GM18519 (cell line): ENCODE results near the gene CTNNB1.

Source experiments
- ATAC-seq: cut with Tn5 transposase; IDR thresholded peaks from one replicate; pipeline ENCODE4 v1.9.1; 2021; ENCODE audit warnings: mild to moderate bottlenecking, moderate library complexity; ENCODE audit not compliant: unreplicated experiment, low FRiP score

CTNNB1 gene

DNA sequence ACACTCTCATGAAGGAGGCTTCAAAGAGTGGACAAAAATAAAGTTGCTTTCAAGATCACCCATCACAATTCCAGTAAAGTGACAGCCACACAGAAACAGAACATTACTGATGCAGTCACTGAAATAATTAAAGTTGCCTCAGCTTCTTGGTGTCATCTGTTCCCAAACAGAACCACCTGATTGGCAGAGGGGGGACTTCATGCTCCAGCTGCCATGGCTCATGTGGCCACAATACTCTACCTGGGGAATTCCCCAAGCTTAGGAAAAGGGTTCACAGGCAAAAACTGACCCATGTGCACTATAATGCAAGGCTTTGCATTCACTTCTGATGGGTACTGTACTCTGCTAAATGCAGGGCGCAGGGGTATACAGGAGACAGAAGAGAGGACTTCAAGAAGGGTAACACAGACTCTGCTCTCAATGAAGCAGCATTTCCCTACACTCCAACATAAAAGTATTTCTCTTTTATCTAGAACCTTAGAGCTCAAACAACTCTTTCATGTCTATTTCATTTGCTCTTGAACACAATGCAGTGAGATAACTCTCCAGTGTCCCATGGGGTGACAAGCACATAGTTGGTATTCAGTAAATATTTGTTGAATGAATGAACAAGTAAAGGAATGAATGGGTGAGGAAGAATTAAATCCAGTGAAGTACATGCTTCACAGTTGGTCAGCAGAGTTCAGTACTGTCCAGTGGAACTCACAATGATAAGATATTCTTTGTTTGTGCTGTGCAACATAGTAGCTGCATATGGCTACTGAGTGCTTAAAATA is 8.6 kb upstream of the CTNNB1 start:
- ATAC-seq, result no peak

DNA sequence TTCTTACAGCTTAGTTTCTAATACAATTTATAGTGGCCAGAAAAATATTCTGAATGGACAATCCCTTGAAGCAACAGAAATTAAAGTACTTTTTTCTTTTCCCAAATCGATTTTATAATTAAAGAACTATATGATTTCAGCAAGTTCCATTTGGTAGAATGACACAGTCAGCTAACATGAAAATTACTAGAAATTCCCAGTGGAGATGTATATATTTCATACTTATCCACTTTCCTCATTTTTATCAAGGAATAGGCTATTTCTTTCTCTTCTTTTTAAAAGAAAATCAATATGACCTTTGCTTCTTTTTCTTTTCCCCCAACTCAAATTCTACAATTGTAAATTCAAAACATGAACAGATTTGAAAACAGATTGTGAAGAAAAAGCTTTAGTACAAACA is 6.4 kb upstream of the CTNNB1 start:
- ATAC-seq, result no peak

DNA sequence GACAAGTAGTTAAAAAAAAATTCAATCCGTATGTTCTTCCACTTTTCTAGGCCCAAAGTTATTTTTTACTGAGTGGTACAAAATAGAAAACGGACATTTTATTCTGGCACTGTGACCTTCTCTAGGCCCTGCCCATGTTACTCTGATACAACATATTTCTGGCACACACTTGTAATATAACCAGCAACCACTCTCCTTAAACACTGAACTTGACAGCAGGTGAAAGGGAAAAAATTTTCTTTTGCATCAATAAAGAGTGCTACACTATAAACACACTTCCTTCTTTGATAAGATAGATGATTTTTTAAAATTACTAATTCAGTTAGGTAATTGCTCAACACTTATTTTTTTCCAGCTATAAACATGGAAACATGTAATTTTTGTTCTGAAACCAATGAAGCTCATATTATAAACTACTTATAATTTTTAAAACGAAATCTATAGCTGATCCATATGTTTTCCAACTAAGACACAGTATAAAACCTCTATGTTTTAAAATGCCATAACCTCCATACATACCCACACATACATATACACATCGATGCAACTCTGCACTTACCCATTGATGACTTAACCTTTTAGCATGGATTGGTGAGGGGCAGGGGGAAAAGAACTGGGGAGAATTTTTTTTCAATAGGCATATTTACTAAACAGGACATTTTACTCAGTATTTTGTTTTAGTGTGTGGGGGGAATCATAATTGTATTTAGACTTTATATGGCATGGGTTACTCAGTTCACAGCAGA is 5.3 kb upstream of the CTNNB1 start:
- ATAC-seq, result no peak

- ATAC-seq, result no peak
Measured at GRCh38 chr3:41194701-41195100, 4.6 kb upstream of the CTNNB1 start.

- ATAC-seq, result no peak
Measured at GRCh38 chr3:41195946-41196345, 3.4 kb upstream of the CTNNB1 start.

GRCh38 chr3:41196499-41197410 is 2.5 kb upstream of the CTNNB1 start:
- ATAC-seq, result no peak

DNA sequence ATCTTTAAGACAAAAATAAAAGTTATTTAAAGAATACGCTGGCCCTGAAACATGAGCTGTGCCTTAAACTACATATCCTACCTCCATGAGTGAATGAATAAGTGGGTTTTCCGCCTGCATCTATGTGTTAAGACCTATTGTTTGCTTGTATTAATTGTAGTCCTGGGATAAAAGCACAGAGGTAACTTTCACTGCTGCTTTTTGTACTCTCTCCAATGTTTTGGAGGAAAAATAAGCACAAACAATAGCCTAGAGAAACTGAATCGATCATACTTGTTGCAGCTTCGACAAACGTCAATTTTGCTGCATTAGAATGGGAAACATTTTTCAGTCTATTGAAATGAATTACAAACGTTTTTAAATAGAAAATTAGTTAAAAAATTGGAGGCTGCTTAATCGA is 1.3 kb upstream of the CTNNB1 start:
- ATAC-seq, result no peak

DNA sequence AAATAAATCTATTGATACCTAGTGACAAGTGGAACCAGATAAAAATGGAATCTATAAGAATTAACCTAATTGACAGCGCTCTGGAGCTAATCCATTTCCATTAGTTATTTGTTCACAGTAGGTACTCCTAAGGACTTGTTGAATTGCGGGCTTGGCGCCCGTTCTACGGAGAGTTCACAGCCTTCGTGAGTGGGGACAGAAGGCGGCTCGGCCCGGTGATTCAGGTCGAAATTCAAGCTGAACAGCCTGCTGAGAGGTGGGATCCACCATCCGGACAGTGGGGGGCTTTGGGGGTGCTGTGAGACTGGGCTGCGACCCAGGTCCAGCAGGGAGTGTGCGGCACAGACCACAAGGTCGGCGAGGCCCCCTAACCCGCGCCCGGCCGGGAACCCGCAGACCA is 779 bp upstream of the CTNNB1 start:
- no peak for ATAC-seq

DNA sequence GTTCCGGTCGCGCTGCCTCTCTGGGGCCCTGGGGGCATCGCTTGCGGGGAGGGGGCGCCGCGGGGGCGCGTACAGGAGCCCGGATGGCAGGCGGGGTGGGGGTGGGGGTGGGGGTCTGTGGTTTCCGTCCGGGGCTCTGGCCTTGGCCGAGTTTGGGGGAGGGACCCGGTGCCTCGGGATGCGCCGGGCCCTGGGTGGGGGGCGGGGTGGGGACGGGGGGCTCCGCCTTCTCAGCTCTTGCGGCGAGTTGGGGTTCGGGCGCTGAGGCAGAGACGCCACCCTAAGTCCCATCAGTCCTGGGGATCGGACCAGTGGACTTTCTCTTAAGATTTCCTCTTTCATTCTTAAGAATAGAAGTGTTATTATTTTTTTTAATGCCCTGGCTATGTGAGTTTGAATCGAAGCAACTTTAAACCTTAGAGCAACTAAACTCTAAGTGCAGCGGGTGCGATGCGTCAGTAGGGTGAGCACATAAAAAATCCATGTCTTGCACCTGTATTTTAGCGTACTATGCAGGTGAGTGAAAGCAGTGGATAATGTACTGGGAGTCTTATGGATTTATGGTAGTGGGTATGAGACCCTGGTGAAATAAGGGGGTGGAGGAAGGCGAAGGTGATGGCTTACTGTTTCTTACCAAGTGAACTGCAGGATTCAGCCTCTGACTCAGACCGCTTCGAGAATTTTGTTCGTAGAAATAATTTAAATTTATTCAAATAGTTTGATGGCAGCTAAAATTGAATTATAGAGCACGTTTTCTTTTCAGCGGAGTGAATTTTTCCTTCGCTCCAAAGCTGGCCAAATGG is 762 bp downstream of the CTNNB1 start:
- no peak for ATAC-seq

DNA sequence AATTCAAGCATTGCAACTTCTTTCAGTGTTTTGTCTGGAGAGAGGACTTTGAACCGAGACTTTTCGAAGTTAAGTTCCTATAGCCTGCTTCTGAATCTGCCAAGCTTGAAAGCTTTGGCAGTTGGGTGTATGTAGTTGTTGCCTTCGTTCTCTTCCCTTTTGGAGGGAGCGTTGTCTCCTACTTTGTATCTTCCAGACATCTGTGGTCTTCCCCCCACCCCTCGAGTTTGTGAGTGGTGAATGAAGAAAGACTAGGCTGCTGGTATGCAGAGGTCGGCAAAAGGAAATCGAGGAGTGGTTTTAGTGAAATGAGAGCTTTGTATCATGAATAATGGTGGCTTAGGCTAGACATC is 1.3 kb downstream of the CTNNB1 start:
- no peak for ATAC-seq

GRCh38 chr3:41202075-41202833 is 2.9 kb downstream of the CTNNB1 start:
- no peak for ATAC-seq

DNA sequence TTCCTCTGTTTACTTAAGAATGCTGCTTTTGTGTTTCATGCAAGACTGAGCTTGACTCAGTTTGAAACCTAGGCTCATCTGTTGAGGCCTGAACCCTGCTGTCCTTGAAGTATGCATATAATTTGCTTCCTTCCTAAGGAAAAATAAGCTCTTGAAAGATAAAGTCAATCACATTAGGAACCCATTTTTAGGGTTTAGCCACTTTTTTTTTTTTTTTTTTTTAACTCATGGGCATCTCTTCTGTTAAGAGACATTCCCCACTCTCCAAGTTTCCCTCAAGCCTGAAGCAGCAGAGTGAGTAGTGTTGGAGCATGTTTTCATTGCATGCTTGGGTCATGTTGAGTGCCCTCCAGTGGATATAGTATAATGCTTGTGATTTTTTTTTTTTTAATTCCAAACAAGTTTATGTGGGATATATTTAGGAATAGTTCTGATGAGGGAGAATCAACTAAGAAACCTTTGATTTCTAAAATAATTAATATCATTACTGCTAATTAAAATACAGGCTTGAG is 3.6 kb downstream of the CTNNB1 start:
- no peak for ATAC-seq

- no peak for ATAC-seq
Measured at GRCh38 chr3:41204369-41204768, 5.1 kb downstream of the CTNNB1 start.

- no peak for ATAC-seq
Measured at GRCh38 chr3:41205591-41205990, 6.3 kb downstream of the CTNNB1 start.

GRCh38 chr3:41207355-41207754 is 8.1 kb downstream of the CTNNB1 start:
- ATAC-seq, result no peak

DNA sequence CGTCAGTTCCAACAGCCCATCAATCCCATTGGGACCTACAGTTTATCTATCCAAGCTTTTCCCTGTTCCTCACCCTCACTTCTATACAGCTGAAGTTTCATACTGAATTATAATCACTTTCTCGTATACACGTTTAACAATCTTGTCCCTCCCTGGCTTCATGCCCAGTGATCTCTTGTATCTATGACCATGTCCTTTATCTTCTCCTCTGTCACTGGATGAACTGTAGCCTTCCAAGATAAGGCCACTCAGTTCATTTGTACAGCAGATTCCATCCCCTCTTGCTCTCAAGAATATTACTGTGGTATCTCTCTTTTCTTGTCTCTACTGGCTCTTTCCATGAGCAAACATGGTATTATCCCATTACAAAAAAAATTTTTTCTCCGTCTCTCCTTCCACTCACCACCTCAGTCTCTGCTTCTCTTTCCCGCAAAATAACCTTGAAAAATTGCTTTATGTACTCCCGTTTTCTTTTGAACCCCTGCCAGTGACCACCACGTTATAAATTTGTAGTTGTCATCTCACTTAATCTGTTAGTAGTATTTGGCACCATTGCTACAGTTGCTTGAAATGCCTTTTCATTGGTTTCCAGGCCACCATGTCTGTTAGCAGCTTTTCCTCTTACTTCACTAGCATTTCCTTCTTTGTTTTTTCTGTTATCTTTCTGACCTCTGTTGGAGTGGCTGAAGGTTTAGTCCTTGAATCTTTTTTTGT is 9.4 kb downstream of the CTNNB1 start:
- no peak for ATAC-seq

DNA sequence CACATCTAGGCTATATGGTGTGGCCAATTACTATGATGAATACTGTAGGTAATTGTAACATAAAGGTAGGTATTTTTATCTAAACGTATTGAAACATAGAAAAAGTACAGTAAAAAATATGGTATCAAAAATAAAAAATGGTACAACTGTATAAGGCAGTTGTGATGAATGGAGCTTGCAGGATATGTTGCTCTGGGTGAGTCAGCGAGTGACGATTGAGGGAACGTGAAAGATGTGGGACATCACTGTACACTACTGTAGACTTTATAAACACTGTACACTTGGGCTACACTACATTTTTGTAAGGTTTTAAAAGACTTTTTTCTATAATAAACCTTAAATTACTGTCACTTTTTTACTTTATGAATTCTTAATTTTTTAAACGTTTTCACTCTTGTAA is 10.3 kb downstream of the CTNNB1 start:
- no peak for ATAC-seq

GRCh38 chr3:41210966-41211365 is 11.7 kb downstream of the CTNNB1 start:
- ATAC-seq, result no peak

- no peak for ATAC-seq
Measured at GRCh38 chr3:41212088-41212487, 12.8 kb downstream of the CTNNB1 start.
